ENCODE results near the gene TTC23L. TPM values are rescaled to one million over a fixed set of nuclear protein-coding genes. Genes with fewer than 3 reads are reported as not detected.

The TTC23L gene
- total RNA-seq, 4 donors from 2014 or later, result 0.48 to 7.0 (median 0.78) TPM

DNA sequence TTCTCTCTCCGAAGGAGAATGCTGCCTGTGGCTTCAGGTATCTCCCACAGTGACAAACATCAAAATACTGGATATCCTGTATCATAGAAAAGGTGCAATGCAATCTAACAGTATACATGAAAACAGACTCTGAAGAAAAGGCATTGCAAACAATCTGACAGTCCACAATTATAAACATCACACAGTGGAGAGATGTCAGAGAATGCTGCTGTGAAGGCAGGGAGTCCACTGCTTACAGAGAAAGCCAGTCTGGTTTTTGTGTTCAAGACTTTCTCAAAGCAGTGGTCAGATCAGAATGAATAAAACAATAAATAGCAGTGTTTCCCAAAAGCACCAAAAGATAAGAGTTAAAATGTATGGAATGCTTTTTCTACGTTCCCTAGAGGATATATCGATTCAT, 28.7 kb downstream of the TTC23L start:
- H3K4me3 ChIP-seq, result no peak overlapping the region
- no peak for TF ChIP-seq POLR2AphosphoS5 (IDR thresholded peaks at IDR 0.05)
- TF ChIP-seq POLR2A (IDR thresholded peaks at IDR 0.05), result no peak
- no peak for TF ChIP-seq EP300 (IDR thresholded peaks at IDR 0.05)
- TF ChIP-seq, protein P1, sequence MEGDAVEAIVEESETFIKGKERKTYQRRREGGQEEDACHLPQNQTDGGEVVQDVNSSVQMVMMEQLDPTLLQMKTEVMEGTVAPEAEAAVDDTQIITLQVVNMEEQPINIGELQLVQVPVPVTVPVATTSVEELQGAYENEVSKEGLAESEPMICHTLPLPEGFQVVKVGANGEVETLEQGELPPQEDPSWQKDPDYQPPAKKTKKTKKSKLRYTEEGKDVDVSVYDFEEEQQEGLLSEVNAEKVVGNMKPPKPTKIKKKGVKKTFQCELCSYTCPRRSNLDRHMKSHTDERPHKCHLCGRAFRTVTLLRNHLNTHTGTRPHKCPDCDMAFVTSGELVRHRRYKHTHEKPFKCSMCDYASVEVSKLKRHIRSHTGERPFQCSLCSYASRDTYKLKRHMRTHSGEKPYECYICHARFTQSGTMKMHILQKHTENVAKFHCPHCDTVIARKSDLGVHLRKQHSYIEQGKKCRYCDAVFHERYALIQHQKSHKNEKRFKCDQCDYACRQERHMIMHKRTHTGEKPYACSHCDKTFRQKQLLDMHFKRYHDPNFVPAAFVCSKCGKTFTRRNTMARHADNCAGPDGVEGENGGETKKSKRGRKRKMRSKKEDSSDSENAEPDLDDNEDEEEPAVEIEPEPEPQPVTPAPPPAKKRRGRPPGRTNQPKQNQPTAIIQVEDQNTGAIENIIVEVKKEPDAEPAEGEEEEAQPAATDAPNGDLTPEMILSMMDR (IDR thresholded peaks at IDR 0.05), result no peak
- H3K27ac ChIP-seq, result no peak overlapping the region
- 83% methylated on average over 3 of the region's 3 CpGs for WGBS
- no peaks in the 10 kb centered on the region for H3K36me3 ChIP-seq
- DNase-seq (ENCODE audit: low spot score in 2 of 2), result no peak
- H3K9me3 ChIP-seq, result no peaks in the 10 kb centered on the region
- H3K27me3 ChIP-seq, result no peaks in the 10 kb centered on the region
- peaks cover 5% of the 10 kb centered on the region for H3K4me1 ChIP-seq

DNA sequence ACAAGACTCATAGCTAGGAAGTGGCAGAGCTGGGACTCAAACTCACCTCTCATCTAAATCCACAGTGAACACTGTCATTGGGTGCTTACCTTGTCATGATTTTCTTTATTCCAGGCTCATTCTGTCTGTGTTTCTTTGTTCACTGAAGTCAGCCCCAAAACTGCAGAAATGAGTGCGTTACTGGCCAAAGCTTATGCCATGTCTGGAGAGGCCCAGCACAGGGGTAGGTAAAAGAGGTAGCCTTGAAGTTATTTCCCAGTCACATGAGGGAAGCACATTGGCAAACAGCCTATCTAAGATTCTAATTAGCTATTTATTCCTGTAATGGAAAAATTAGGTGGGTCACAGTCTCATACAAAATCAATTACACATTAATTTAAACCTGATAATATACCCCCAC, 29.8 kb downstream of the TTC23L start:
- no peak overlapping the region for H3K27ac ChIP-seq
- DNase-seq (ENCODE audit: low spot score in 2 of 2), result no peak
- no peaks in the 10 kb centered on the region for H3K27me3 ChIP-seq
- 95% methylated on average over 1 of the region's 1 CpG for WGBS
- TF ChIP-seq POLR2A (IDR thresholded peaks at IDR 0.05), result no peak
- TF ChIP-seq EP300 (IDR thresholded peaks at IDR 0.05), result no peak
- TF ChIP-seq, protein P1 (IDR thresholded peaks at IDR 0.05), result no peak
- no peak for TF ChIP-seq POLR2AphosphoS5 (IDR thresholded peaks at IDR 0.05)
- H3K9me3 ChIP-seq, result no peaks in the 10 kb centered on the region
- no peak overlapping the region for H3K4me3 ChIP-seq
- peaks cover 5% of the 10 kb centered on the region for H3K4me1 ChIP-seq
- H3K36me3 ChIP-seq, result no peaks in the 10 kb centered on the region

DNA sequence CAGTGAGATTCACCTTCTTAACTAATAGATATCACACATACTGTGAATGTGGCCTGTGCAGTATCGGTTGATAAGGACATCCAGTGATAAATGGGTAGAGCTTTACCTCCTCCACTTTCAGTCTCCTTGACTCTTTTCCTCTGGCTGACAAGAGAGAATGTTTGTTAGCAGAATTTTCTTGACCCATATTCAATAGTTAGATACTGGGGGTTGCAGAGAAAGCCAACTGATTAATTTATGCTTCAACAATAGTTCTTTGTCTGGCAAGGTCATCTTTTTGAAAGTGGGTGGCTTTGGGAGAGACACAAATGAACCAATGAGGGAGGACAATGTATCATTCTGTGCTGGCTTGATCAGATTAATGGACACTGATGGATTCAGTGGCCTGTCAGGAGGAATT, 30.3 kb downstream of the TTC23L start:
- DNase-seq (ENCODE audit: low spot score in 2 of 2), result no peak
- no peaks in the 10 kb centered on the region for H3K36me3 ChIP-seq
- no peak overlapping the region for H3K4me3 ChIP-seq
- H3K4me1 ChIP-seq, result peaks cover 5% of the 10 kb centered on the region
- H3K27ac ChIP-seq, result no peak overlapping the region
- no peaks in the 10 kb centered on the region for H3K9me3 ChIP-seq
- no peaks in the 10 kb centered on the region for H3K27me3 ChIP-seq
- 88% methylated on average over 1 of the region's 1 CpG for WGBS
- no peak for TF ChIP-seq POLR2AphosphoS5 (IDR thresholded peaks at IDR 0.05)
- no peak for TF ChIP-seq POLR2A (IDR thresholded peaks at IDR 0.05)
- TF ChIP-seq EP300 (IDR thresholded peaks at IDR 0.05), result no peak
- TF ChIP-seq, protein P1 (IDR thresholded peaks at IDR 0.05), result no peak

DNA sequence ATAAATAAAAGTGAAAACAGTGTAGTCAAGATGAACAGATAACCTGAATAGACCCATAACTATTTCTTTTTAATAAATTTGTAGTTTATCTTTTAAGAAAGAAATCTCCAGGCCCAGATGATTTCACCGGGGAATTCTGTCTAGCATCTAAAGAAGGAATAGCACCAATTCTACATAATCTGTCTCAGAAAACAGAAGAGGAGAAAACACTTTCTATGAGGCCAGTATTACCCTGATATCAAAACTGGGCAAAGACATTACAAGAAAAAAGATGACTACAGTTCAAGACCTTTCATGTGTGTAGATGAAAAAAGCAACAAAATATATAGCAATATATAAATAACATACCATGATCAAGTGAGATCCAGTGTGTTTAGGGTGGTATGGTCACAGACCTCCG, 31.4 kb downstream of the TTC23L start:
- no peaks in the 10 kb centered on the region for H3K27me3 ChIP-seq
- no peak overlapping the region for H3K4me3 ChIP-seq
- H3K36me3 ChIP-seq, result no peaks in the 10 kb centered on the region
- WGBS, result 97% methylated on average over 2 of the region's 2 CpGs
- no peak overlapping the region for H3K27ac ChIP-seq
- H3K4me1 ChIP-seq, result peaks cover 5% of the 10 kb centered on the region
- DNase-seq (ENCODE audit: low spot score in 2 of 2), result no peak
- no peak for TF ChIP-seq POLR2AphosphoS5 (IDR thresholded peaks at IDR 0.05)
- no peak for TF ChIP-seq EP300 (IDR thresholded peaks at IDR 0.05)
- H3K9me3 ChIP-seq, result no peaks in the 10 kb centered on the region

DNA sequence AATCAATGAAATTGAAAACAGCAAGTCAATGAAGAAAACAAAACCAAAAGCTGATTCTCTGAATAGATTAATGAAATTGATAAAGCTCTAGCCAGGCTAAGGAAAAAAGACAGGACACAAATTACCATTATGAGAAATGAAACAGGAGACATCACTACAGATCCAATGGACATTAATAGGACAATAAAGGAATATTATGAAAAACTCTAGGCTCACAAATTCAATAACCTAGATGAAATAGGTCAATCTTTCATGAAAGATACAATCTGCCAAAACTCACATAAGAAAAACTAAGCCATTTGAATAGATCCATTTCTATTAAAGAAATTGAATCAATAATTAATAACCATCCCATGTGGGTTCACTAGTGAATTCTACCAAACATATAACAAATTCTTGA, 37.3 kb downstream of the TTC23L start:
- no peak overlapping the region for H3K4me3 ChIP-seq
- no peaks in the 10 kb centered on the region for H3K9me3 ChIP-seq
- H3K27me3 ChIP-seq, result no peaks in the 10 kb centered on the region
- no peaks in the 10 kb centered on the region for H3K4me1 ChIP-seq
- no peak for DNase-seq (ENCODE audit: low spot score in 2 of 2)
- TF ChIP-seq EP300 (IDR thresholded peaks at IDR 0.05), result no peak
- no peak for TF ChIP-seq POLR2A (IDR thresholded peaks at IDR 0.05)
- TF ChIP-seq, protein P1 (IDR thresholded peaks at IDR 0.05), result no peak
- TF ChIP-seq POLR2AphosphoS5 (IDR thresholded peaks at IDR 0.05), result no peak
- H3K36me3 ChIP-seq, result no peaks in the 10 kb centered on the region
- H3K27ac ChIP-seq, result no peak overlapping the region

DNA sequence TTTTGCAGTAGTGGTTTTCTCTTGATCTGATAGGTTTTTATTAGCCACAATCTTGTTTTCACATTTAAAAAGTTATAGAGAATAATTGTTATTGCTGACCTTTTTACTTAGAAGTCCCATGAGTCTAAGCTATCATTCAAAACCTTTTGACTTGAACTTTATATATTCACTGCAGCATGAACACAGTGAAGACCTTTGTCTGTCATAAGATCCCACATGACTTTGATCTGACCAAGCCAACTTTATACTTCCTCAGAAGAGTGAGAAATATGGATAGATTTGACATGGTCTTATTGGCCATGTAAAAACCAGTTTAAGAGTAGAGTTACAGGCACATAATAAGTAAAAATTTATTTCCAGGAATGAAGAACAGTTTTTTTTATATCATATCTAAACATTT, 42.3 kb downstream of the TTC23L start:
- no peaks in the 10 kb centered on the region for H3K9me3 ChIP-seq
- H3K27ac ChIP-seq, result no peak overlapping the region
- DNase-seq (ENCODE audit: low spot score in 2 of 2), result no peak
- TF ChIP-seq EP300 (IDR thresholded peaks at IDR 0.05), result no peak
- TF ChIP-seq POLR2AphosphoS5 (IDR thresholded peaks at IDR 0.05), result no peak
- no peak for TF ChIP-seq POLR2A (IDR thresholded peaks at IDR 0.05)
- TF ChIP-seq, protein P1 (IDR thresholded peaks at IDR 0.05), result no peak
- H3K36me3 ChIP-seq, result no peaks in the 10 kb centered on the region
- no peak overlapping the region for H3K4me3 ChIP-seq
- no peaks in the 10 kb centered on the region for H3K4me1 ChIP-seq
- H3K27me3 ChIP-seq, result no peaks in the 10 kb centered on the region

All from suprapubic skin (tissue), 4 donors.